GM12878 (cell line): ENCODE results near the gene SGMS1. TPM values are rescaled to one million over a fixed set of nuclear protein-coding genes. Genes with fewer than 3 reads are reported as not detected.

Experiments
- ATAC-seq: fragments of 200-7000 bp; cut with Tn5 transposase; 3 replicates; pipeline ENCODE4 v1.9.1; 2020; ENCODE audit warnings: mild to moderate bottlenecking, moderate library complexity
- BruUV-seq: library from RNA; stranded (reverse); fragments of 400-500 nt; replicated peaks from 2 replicates; lab custom pipeline; 2021; lab: Mats Ljungman, UMichigan
- CTCF ChIA-PET: fragments of 300-600 bp; sonication (Branson Sonifier 250); formaldehyde crosslinking; extraction: SDS; loops from one replicate; lab custom pipeline; 2021; ENCODE audit warnings: inconsistent platforms; lab: Yijun Ruan, JAX
- POLR2A ChIA-PET: fragments of 350-600 bp; formaldehyde crosslinking; extraction: SDS; loops from one replicate; lab custom pipeline; 2021; ENCODE audit warnings: inconsistent platforms; lab: Charles Lee
- RAD21 ChIA-PET: fragments of 300-600 bp; sonication (Branson Sonifier 250); formaldehyde crosslinking; loops from one replicate; lab custom pipeline; 2023; ENCODE audit warnings: antibody characterized with exemption; ENCODE audit not compliant: unreplicated experiment; lab: Charles Lee
- SMC1A ChIA-PET: fragments of 300-600 bp; sonication (Branson Sonifier 250); formaldehyde crosslinking; loops from one replicate; lab custom pipeline; 2023; ENCODE audit not compliant: unreplicated experiment, uncharacterized antibody; lab: Charles Lee
- DNase-seq: peaks from one replicate; pipeline ENCODE4 v3.0.0-alpha.2; 2011; ENCODE audit warnings: low read depth, low spot score
- FAIRE-seq: peaks from 3 replicates; lab custom pipeline; 2011; peaks lifted over from hg19 to GRCh38; lab: Jason Lieb, UNC
- H2AFZ ChIP-seq: 2 replicates; pipeline ENCODE4 v1.6.0; 2011; ENCODE audit warnings: low read depth, low read length, control low read depth; ENCODE audit not compliant: control insufficient read depth
- H3K27ac ChIP-seq: 2 replicates; pipeline ENCODE4 v1.5.1; 2011; ENCODE audit warnings: control low read depth; ENCODE audit not compliant: control insufficient read depth, insufficient read depth
- H3K27me3 ChIP-seq, 2 experiments: replicated peaks in 1 of 2; 2 replicates each; pipeline versions ENCODE4 v1.6.0 to v1.6.1; 2011; ENCODE audit warnings: low read length in 1 of 2; ENCODE audit not compliant: control insufficient read depth in 2 of 2, insufficient read depth in 2 of 2
- H3K36me3 ChIP-seq, 2 experiments: 2 replicates each; pipeline ENCODE4 v1.5.1; 2011; ENCODE audit warnings: low read length in 1 of 2; ENCODE audit not compliant: control insufficient read depth in 2 of 2, insufficient read depth in 2 of 2
- H3K4me1 ChIP-seq: 2 replicates; pipeline ENCODE4 v1.6.1; 2011; ENCODE audit warnings: mild to moderate bottlenecking, low read length, moderate library complexity, mixed read lengths; ENCODE audit not compliant: control insufficient read depth, insufficient read depth
- H3K4me2 ChIP-seq: 2 replicates; pipeline ENCODE4 v1.6.0; 2011; ENCODE audit warnings: control low read depth; ENCODE audit not compliant: control insufficient read depth, insufficient read depth
- H3K4me3 ChIP-seq: fragments of 200-600 bp; sonication (generic); 2 replicates; pipeline ENCODE4 v1.5.1; 2016
- H3K79me2 ChIP-seq: 2 replicates; pipeline ENCODE4 v1.6.0; 2011; ENCODE audit warnings: low read length; ENCODE audit not compliant: control insufficient read depth, insufficient read depth
- H3K9ac ChIP-seq: 2 replicates; pipeline ENCODE4 v1.8.0; 2011; ENCODE audit warnings: low read length, control low read depth, mixed read lengths; ENCODE audit not compliant: control insufficient read depth, insufficient read depth
- H3K9me3 ChIP-seq: replicated peaks from 3 replicates; pipeline ENCODE4 v1.5.1; 2011; ENCODE audit warnings: mild to moderate bottlenecking, low read length; ENCODE audit not compliant: control insufficient read depth, insufficient read depth
- H4K20me1 ChIP-seq: 2 replicates; pipeline ENCODE4 v1.6.0; 2011; ENCODE audit not compliant: control insufficient read depth, insufficient read depth
- CBX3 ChIP-seq: fragments of 200-600 bp; sonication (generic); IDR thresholded peaks from 2 replicates; pipeline ENCODE4 v1.6.1; 2016; ENCODE audit warnings: low read depth, borderline replicate concordance
- CHD4 ChIP-seq: fragments of 200-600 bp; sonication (generic); IDR thresholded peaks from 2 replicates; pipeline ENCODE4 v1.6.1; 2016; ENCODE audit warnings: mild to moderate bottlenecking
- MTA3 ChIP-seq: IDR thresholded peaks from 2 replicates; pipeline ENCODE4 v1.6.1; 2012; ENCODE audit warnings: low read length, inconsistent platforms, borderline replicate concordance
- NR2C1 ChIP-seq: fragments of 450-650 bp; IDR thresholded peaks from 2 replicates; pipeline ENCODE4 v1.6.1; 2017; ENCODE audit warnings: antibody characterized with exemption, mild to moderate bottlenecking, moderate library complexity
- POLR2AphosphoS2 ChIP-seq: IDR thresholded peaks from 2 replicates; pipeline ENCODE4 v1.6.1; 2011; ENCODE audit warnings: low read depth, mild to moderate bottlenecking, low read length, improper control_type of control experiment, moderate library complexity
- SPI1 ChIP-seq: IDR thresholded peaks from 2 replicates; pipeline ENCODE4 v1.6.1; 2011; ENCODE audit warnings: low read depth, mild to moderate bottlenecking, low read length, moderate library complexity, borderline replicate concordance; ENCODE audit not compliant: insufficient read depth
- TAF1 ChIP-seq: IDR thresholded peaks from 2 replicates; pipeline ENCODE4 v1.6.1; 2011; ENCODE audit warnings: mild to moderate bottlenecking, low read depth, low read length, borderline replicate concordance
- TARDBP ChIP-seq: IDR thresholded peaks from 2 replicates; pipeline ENCODE4 v1.6.1; 2016; ENCODE audit warnings: borderline replicate concordance
- ZNF384 ChIP-seq: IDR thresholded peaks from 2 replicates; pipeline ENCODE4 v1.6.1; 2012; ENCODE audit warnings: low read depth, mild to moderate bottlenecking, low read length, improper control_type of control experiment, borderline replicate concordance
- WGBS: methylation state at CpG from one replicate; pipeline ENCODE4 v1.1.6; 2016; ENCODE audit warnings: low lambda C conversion rate; ENCODE audit not compliant: insufficient replicate concordance, insufficient coverage; ENCODE audit errors: missing lambda C conversion rate; 5-methylcytosine and 5-hydroxymethylcytosine counted together
- in situ Hi-C: fragments of 300-500 bp; cut with MboI; formaldehyde crosslinking; loops from 9 replicates; pipeline ENCODE4 v1.14.3; 2018; ENCODE audit warnings: mixed read lengths
- intact Hi-C: fragments of 100-400 bp; cut with micrococcal nuclease; formaldehyde crosslinking; loops from one replicate; pipeline ENCODE4 v1.14.2; 2022; ENCODE audit not compliant: unreplicated experiment
- polyA plus RNA-seq, 11 experiments: library from polyadenylated mRNA; depleted of rRNA in 4 of 11; unstranded in 6 of 11; stranded (reverse) in 5 of 11; fragments of >200 nt; fragmentation: Nextera tagmentation in 4 of 11; fragmentation: Illumina TruSeq in 1 of 11; extraction: Ambion mirVana in 4 of 11; extraction: Trizol in 1 of 11; gene quantifications; 1 replicate in 1 of 11; 2 replicates in 10 of 11; pipeline versions ENCODE4 v1.2.1 to v1.2.3, GENCODE V29; 2011 to 2016; ENCODE audit warnings: inconsistent platforms in 2 of 11, missing spikeins in 2 of 11, low read depth in 1 of 11
- total RNA-seq, 4 experiments: library from RNA; depleted of rRNA in 3 of 4; stranded (reverse); fragments of >200 nt in 3 of 4; fragmentation: Illumina TruSeq in 1 of 4; extraction: Trizol in 1 of 4; gene quantifications; 2 replicates each; pipeline versions ENCODE4 v1.2.1 to v1.2.3, GENCODE V29; 2013 to 2021

The SGMS1 gene
- total and polyA plus RNA-seq, 10 of the 15 experiments (the other 5 are each of a cell fraction or from before 2014, with no cell fraction given) = 1.4 to 14.5 (median 4.9) TPM

- Histone ChIP-seq H2AFZ (no peak overlapping the region), H3K79me2 (peaks cover 4% of the 10 kb centered on the region), H3K4me2 (no peak overlapping the region), H4K20me1 (peaks cover 6% of the 10 kb centered on the region), H3K9me3 (no peaks in the 10 kb centered on the region), H3K27me3 (no peaks in the 10 kb centered on the region), H3K9ac (no peak overlapping the region), H3K4me1 (peaks cover 6% of the 10 kb centered on the region; the same call in 1 of the 2 replicates), H3K36me3 (no peaks in the 10 kb centered on the region), H3K4me3 (no peak overlapping the region), H3K27ac (no peak overlapping the region; the same call in 1 of the 2 replicates)
- RAD21 ChIA-PET = interaction anchor here (1.0 kb wide), 1 partner anchor 9 kb away, joined by 3 read pairs; no protein-coding TSS in a partner anchor
- SMC1A ChIA-PET = interaction anchor here (0.7 to 2.5 kb wide), 13 partner anchors 9 to 226 kb away, joined by 3 to 14 read pairs (median 3); no protein-coding TSS in a partner anchor
- peak; percentile 81; the same call in 1 of the 2 replicates for TF ChIP-seq SPI1
- no peak for TF ChIP-seq TAF1
- intact Hi-C loops = no loop called here
- POLR2A ChIA-PET = interaction anchor here (0.7 to 1.1 kb wide), 2 partner anchors 9 to 42 kb away, joined by 3 read pairs; no protein-coding TSS in a partner anchor
- peak; percentile 50 for ATAC-seq
- BruUV-seq = no TSS peak
- 77% methylated on average over 5 of the region's 5 CpGs for WGBS
- CTCF ChIA-PET = interaction anchor here (0.8 to 1.6 kb wide), 3 partner anchors 10 to 51 kb away, joined by 3 to 7 read pairs (median 5); no protein-coding TSS in a partner anchor
- no peak for DNase-seq
- in situ Hi-C loops = no loop called here
- FAIRE-seq = no peak
Observed at GRCh38 chr10:50316695-50317648, 306.8 kb downstream of the SGMS1 start.

DNA sequence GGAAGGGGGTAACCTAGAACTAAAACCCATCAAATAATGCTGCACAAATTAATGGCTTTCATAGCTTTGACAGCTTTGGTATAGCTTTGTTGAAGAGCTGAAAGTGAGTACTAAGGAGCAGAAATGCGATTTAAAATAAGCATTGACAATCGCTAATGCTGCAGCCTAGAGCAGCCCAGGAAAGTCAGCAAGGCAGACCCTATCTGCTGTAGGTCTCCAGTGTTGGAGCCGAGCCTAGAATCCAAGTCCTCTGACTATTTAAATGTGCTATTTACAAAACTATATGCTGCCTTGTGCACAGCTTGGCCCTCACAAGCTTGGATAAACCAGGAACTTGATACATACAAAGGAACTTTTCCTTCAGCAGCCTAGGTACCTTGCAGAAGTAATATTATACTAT is 307.6 kb downstream of the SGMS1 start:
- 82% methylated on average over 3 of the region's 3 CpGs for WGBS
- Histone ChIP-seq H3K27me3 (no peaks in the 10 kb centered on the region), H2AFZ (no peak overlapping the region), H3K9ac (no peak overlapping the region), H4K20me1 (peaks cover 6% of the 10 kb centered on the region), H3K4me1 (peaks cover 6% of the 10 kb centered on the region; the same call in 1 of the 2 replicates), H3K79me2 (peaks cover 4% of the 10 kb centered on the region), H3K27ac (no peak overlapping the region), H3K36me3 (no peaks in the 10 kb centered on the region; a peak in 1 of 4 replicates), H3K9me3 (no peaks in the 10 kb centered on the region), H3K4me3 (no peak overlapping the region), H3K4me2 (no peak overlapping the region)
- DNase-seq (no peak), FAIRE-seq (no peak), ATAC-seq (no peak)
- intact Hi-C loops (no loop called here), in situ Hi-C loops (no loop called here)
- RAD21 ChIA-PET = no interaction called here
- no TSS peak for BruUV-seq
- CTCF ChIA-PET = interaction anchor here (0.9 to 1.5 kb wide), 2 partner anchors 9 to 10 kb away, joined by 3 to 5 read pairs; no protein-coding TSS in a partner anchor
- TF ChIP-seq MTA3 (no peak), CBX3 (no peak), CHD4 (no peak), POLR2AphosphoS2 (no peak), ZNF384 (no peak), TARDBP (no peak), NR2C1 (no peak)
- SMC1A ChIA-PET = interaction anchor here (0.7 to 2.5 kb wide), 8 partner anchors 13 to 227 kb away, joined by 3 to 14 read pairs (median 4); no protein-coding TSS in a partner anchor
- POLR2A ChIA-PET = interaction anchor here (0.8 kb wide), 1 partner anchor 10 kb away, joined by 3 read pairs; no protein-coding TSS in a partner anchor
